Trophoblast cell (in vitro differentiated cells and primary cell): ENCODE results near the gene PALB2.
A peak's percentile ranks its signal among the peaks of the same experiment; 100 is the strongest.

Source experiments
- DNase-seq, 2 donors: peaks; one replicate each; pipeline ENCODE4 v3.0.0-alpha.2; 2016
- H2AFZ ChIP-seq: 2 replicates; pipeline ENCODE4 v1.6.1; 2013; ENCODE audit warnings: low read length, moderate library complexity, mild to moderate bottlenecking; ENCODE audit not compliant: insufficient read depth, poor library complexity
- H2AK5ac ChIP-seq: 2 replicates; pipeline ENCODE4 v1.6.1; 2013; ENCODE audit warnings: mild to moderate bottlenecking, low read length
- H2BK120ac ChIP-seq: 2 replicates; pipeline ENCODE4 v1.6.1; 2013; ENCODE audit warnings: low read length, mild to moderate bottlenecking, moderate library complexity; ENCODE audit not compliant: insufficient read depth, poor library complexity
- H2BK12ac ChIP-seq: 2 replicates; pipeline ENCODE4 v1.6.1; 2013; ENCODE audit warnings: mild to moderate bottlenecking, low read length, moderate library complexity
- H2BK5ac ChIP-seq: 2 replicates; pipeline ENCODE4 v1.6.1; 2013; ENCODE audit warnings: low read length, low read depth, moderate library complexity, mild to moderate bottlenecking; ENCODE audit not compliant: poor library complexity
- H3K14ac ChIP-seq: 2 replicates; pipeline ENCODE4 v1.6.1; 2013; ENCODE audit warnings: mild to moderate bottlenecking, low read length
- H3K18ac ChIP-seq: 2 replicates; pipeline ENCODE4 v1.6.1; 2013; ENCODE audit warnings: mild to moderate bottlenecking, low read length
- H3K23ac ChIP-seq: 2 replicates; pipeline ENCODE4 v1.6.1; 2013; ENCODE audit warnings: low read length
- H3K27ac ChIP-seq: 2 replicates; pipeline ENCODE4 v1.5.1; 2013; ENCODE audit warnings: low read depth, mild to moderate bottlenecking, inconsistent platforms, low read length, moderate library complexity
- H3K27me3 ChIP-seq: 2 replicates; pipeline ENCODE4 v1.6.1; 2013; ENCODE audit warnings: inconsistent platforms, mild to moderate bottlenecking, low read length, moderate library complexity; ENCODE audit not compliant: insufficient read depth
- H3K36me3 ChIP-seq, 2 experiments: 1 replicate in 1 of 2; 2 replicates in 1 of 2; pipeline ENCODE4 v1.6.1; 2013; ENCODE audit warnings: low read length in 2 of 2, mild to moderate bottlenecking in 2 of 2, moderate library complexity in 1 of 2; ENCODE audit not compliant: insufficient read depth in 2 of 2, control insufficient read depth in 1 of 2
- H3K4ac ChIP-seq: 2 replicates; pipeline ENCODE4 v1.6.1; 2013; ENCODE audit warnings: low read depth, mild to moderate bottlenecking, low read length, moderate library complexity
- H3K4me1 ChIP-seq, 2 experiments: 1 replicate in 1 of 2; 2 replicates in 1 of 2; pipeline ENCODE4 v1.6.1; 2013; ENCODE audit warnings: low read length in 2 of 2, mild to moderate bottlenecking in 2 of 2, moderate library complexity in 1 of 2; ENCODE audit not compliant: insufficient read depth in 2 of 2, control insufficient read depth in 1 of 2
- H3K4me2 ChIP-seq: 2 replicates; pipeline ENCODE4 v1.6.1; 2013; ENCODE audit warnings: inconsistent platforms, mild to moderate bottlenecking, low read length, moderate library complexity
- H3K4me3 ChIP-seq: 2 replicates; pipeline ENCODE4 v1.5.1; 2013; ENCODE audit warnings: mild to moderate bottlenecking, low read depth, low read length, inconsistent platforms
- H3K79me1 ChIP-seq: one replicate; pipeline ENCODE4 v1.6.1; 2013; ENCODE audit warnings: low read length
- H3K79me2 ChIP-seq: 2 replicates; pipeline ENCODE4 v1.6.1; 2013; ENCODE audit warnings: low read length, mild to moderate bottlenecking; ENCODE audit not compliant: control insufficient read depth, insufficient read depth, poor library complexity
- H3K9ac ChIP-seq: 2 replicates; pipeline ENCODE4 v1.6.1; 2013; ENCODE audit warnings: mild to moderate bottlenecking, low read length
- H3K9me3 ChIP-seq: 2 replicates; pipeline ENCODE4 v1.6.1; 2013; ENCODE audit warnings: low read depth, mild to moderate bottlenecking, control low read depth, inconsistent platforms, low read length; ENCODE audit not compliant: insufficient read depth
- H4K12ac ChIP-seq: 2 replicates; pipeline ENCODE4 v1.6.1; 2013; ENCODE audit warnings: low read depth, mild to moderate bottlenecking, low read length, moderate library complexity
- H4K8ac ChIP-seq: 2 replicates; pipeline ENCODE4 v1.6.1; 2013; ENCODE audit warnings: low read depth, mild to moderate bottlenecking, low read length, moderate library complexity
- H4K91ac ChIP-seq: one replicate; pipeline ENCODE4 v1.6.1; 2013; ENCODE audit warnings: low read depth, mild to moderate bottlenecking, low read length, moderate library complexity
- WGBS: extraction: QIAGEN DNeasy Blood & Tissue Kit; methylation state at CpG from one replicate; pipeline ENCODE4 v1.1.7; 2013; ENCODE audit warnings: missing lambda C conversion rate; ENCODE audit not compliant: insufficient read length, insufficient coverage; ENCODE audit errors: extremely low coverage; 5-methylcytosine and 5-hydroxymethylcytosine counted together

The PALB2 gene

DNA sequence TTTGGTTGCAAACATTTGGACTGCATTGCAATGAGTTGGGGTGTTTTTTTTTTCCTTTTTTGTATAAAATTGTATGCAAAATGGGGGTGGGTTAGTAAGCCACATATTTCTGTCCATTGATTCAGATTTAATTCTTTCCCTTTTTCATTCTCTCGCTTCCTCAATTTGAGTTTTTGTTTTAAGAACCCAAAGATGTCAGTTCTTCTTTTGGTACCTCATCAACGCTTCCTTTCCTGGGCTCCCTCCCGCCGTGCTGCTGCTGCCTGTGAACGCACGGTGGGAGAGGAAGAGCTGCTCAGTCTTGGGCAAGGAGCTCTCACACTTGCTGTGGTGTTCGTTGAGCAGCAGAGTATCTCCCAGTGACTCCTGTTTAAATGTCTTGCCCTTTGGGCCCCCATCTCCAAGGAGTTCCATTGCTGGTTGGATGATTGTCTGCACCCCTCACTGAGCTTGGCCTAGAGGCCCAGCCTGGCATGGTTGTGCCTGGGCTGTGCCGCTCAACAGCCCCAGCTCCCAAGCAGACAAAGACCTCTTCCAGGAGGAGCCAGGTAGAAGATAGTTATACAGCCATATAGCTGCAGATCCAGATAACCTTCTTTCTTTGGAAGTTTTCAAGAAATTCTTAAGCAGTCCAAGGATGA, 70.0 kb downstream of the PALB2 start:
- Histone ChIP-seq H3K4me2 (no peak overlapping the region), H4K8ac (no peak overlapping the region), H2BK120ac (no peak overlapping the region), H4K12ac (no peak overlapping the region), H2AK5ac (no peak overlapping the region), H3K79me1 (no peaks in the 10 kb centered on the region), H3K27me3 (no peaks in the 10 kb centered on the region), H3K4ac (no peak overlapping the region), H2BK12ac (no peak overlapping the region), H3K18ac (no peak overlapping the region), H4K91ac (no peak overlapping the region), H3K79me2 (no peaks in the 10 kb centered on the region), H2AFZ (no peak overlapping the region), H3K27ac (no peak overlapping the region), H2BK5ac (no peak overlapping the region), H3K4me1 (no peaks in the 10 kb centered on the region), H3K9me3 (no peaks in the 10 kb centered on the region), H3K9ac (no peak overlapping the region), H3K23ac (no peak overlapping the region), H3K4me3 (no peak overlapping the region), H3K36me3 (peaks cover 52 to 73% of the 10 kb centered on the region in 2 experiments), H3K14ac (no peak overlapping the region)
- no peak for DNase-seq
- no CpG with 5 or more reads among the region's 8 CpGs for WGBS

DNA sequence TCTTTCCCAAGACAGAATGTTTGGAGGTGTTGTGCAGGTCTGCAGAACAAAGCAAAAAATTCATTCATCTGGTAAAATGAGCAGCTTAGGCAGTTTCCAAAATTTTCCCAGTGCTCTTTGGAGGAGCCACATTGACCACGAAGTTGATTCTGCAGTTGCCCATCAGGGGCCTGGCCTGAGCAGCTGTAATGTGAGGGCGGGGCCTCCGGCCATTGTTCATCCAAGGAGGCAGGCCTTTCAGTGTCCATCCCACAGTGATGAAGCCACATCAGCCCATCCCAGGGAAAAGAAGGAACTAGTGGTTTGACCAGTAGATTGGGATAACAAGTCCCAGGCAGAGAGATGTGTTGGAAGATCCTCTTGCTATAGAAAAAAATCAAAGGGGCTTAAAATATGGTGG, 73.5 kb downstream of the PALB2 start:
- Histone ChIP-seq H4K12ac (no peak overlapping the region), H3K27ac (no peak overlapping the region)

DNA sequence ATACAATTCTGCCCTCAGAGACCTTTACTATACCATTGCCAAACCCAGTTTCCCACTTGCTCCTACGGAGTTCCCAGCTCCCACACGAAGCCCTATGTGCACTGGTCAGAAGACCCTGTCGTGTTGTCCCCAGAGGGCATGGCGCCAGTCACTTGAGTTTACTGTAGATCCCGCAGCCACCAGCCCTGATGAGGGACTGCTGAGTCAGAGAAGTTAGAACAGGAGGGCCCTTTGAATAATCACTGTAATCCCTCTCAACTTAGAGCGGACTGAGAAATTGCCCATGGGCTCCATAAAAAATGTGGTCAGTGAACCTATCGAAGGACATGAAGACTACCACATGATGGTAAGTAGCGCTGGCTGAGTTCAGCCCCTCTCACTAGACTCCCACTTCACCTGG, 74.4 kb downstream of the PALB2 start:
- no CpG with 5 or more reads among the region's 8 CpGs for WGBS
- Histone ChIP-seq H3K79me1 (no peaks in the 10 kb centered on the region), H4K91ac (no peak overlapping the region), H2BK12ac (no peak overlapping the region), H3K23ac (no peak overlapping the region), H3K4me3 (no peak overlapping the region), H3K9ac (no peak overlapping the region), H4K8ac (no peak overlapping the region), H3K4me1 (no peaks in the 10 kb centered on the region), H3K4me2 (no peak overlapping the region), H4K12ac (no peak overlapping the region), H3K27ac (no peak overlapping the region), H3K36me3 (peaks cover 60 to 79% of the 10 kb centered on the region in 2 experiments), H3K18ac (peak overlapping the region; percentile 51), H3K4ac (no peak overlapping the region), H2BK120ac (no peak overlapping the region), H3K9me3 (no peaks in the 10 kb centered on the region), H3K27me3 (no peaks in the 10 kb centered on the region), H2BK5ac (no peak overlapping the region), H2AFZ (no peak overlapping the region), H3K79me2 (no peaks in the 10 kb centered on the region), H2AK5ac (no peak overlapping the region), H3K14ac (no peak overlapping the region)
- DNase-seq: no peak

More for the DNA sequence above, 73.5 kb downstream of the PALB2 start:
- H3K14ac ChIP-seq: no peak overlapping the region
- no peaks in the 10 kb centered on the region for H3K79me1 ChIP-seq
- H3K27me3 ChIP-seq: no peaks in the 10 kb centered on the region
- no peak overlapping the region for H4K8ac ChIP-seq
- no peak overlapping the region for H2AK5ac ChIP-seq
- no peak overlapping the region for H3K23ac ChIP-seq
- H3K9ac ChIP-seq: no peak overlapping the region
- H3K79me2 ChIP-seq: no peaks in the 10 kb centered on the region
- WGBS: no CpG with 5 or more reads among the region's 3 CpGs
- no peak overlapping the region for H3K4me2 ChIP-seq
- peaks cover 60 to 78% of the 10 kb centered on the region in 2 experiments for H3K36me3 ChIP-seq
- H3K4ac ChIP-seq: no peak overlapping the region
- H3K18ac ChIP-seq: no peak overlapping the region
- DNase-seq: no peak
- H3K9me3 ChIP-seq: no peaks in the 10 kb centered on the region
- no peaks in the 10 kb centered on the region for H3K4me1 ChIP-seq
- H2AFZ ChIP-seq: no peak overlapping the region
- no peak overlapping the region for H3K4me3 ChIP-seq
- H2BK12ac ChIP-seq: no peak overlapping the region
- no peak overlapping the region for H4K91ac ChIP-seq
- H2BK5ac ChIP-seq: no peak overlapping the region
- H2BK120ac ChIP-seq: no peak overlapping the region

DNA sequence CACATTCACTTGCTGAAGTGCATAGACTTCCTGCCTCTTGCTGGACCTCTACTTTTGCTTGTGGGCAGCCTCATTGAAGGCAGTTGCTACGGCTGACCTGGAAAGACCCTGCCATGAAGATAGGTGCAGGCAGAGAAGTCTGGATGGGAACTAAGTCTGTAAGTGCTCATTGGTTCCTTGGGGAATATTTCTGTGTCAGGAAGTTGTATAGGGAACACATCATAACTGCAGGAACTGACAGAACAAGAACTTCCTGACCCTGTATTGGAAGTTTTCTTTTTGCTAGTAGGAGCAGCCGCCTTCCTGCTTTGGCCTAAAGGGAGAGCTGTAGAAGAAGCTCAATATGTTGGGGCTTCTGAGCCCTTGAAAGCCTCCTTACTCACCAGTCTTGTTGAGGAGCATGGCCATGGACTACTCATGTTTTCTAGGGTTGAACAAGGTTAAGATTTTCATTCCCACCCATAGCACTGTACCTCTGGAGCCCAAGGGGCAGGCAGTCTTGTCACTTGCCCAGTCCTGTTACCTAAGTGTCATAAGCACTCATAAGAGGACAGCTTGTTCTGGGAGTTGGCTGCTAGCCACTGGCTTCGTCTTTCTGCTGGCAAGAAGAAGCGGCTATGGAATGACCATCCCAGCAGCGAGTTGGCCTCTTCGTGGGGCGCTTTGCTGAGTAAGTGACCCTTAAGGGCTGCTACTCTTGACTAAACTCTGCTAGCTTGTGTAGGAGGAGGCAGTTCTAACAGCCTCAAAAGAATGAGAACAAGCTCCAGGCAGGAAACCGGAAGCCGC, 76.3 kb downstream of the PALB2 start:
- Histone ChIP-seq H3K4ac (no peak overlapping the region), H4K91ac (no peak overlapping the region), H3K23ac (no peak overlapping the region), H3K4me1 (no peaks in the 10 kb centered on the region), H3K14ac (no peak overlapping the region), H4K12ac (peak overlapping the region; percentile 31), H2BK12ac (no peak overlapping the region), H3K79me1 (no peaks in the 10 kb centered on the region), H3K27ac (no peak overlapping the region), H3K79me2 (no peaks in the 10 kb centered on the region), H3K9me3 (no peaks in the 10 kb centered on the region), H2AK5ac (no peak overlapping the region), H3K4me2 (no peak overlapping the region), H3K4me3 (no peak overlapping the region), H3K27me3 (no peaks in the 10 kb centered on the region), H4K8ac (no peak overlapping the region), H2AFZ (no peak overlapping the region), H3K9ac (no peak overlapping the region), H3K18ac (no peak overlapping the region), H2BK5ac (no peak overlapping the region), H3K36me3 (peaks cover 52 to 76% of the 10 kb centered on the region in 2 experiments), H2BK120ac (no peak overlapping the region)
- DNase-seq: no peak
- no CpG with 5 or more reads among the region's 9 CpGs for WGBS
